NCI-H526 treated with DMSO at 0.1 percent for 48 hours (cell line): Measurements from ENCODE around the gene CEP72.
"Not testable (repeated sequence)": the region's sequence is repeated elsewhere in the genome, so short reads cannot be mapped to it uniquely, and the experiment has no call there.

Experiments
- DNase-seq: peaks from one replicate; lab custom pipeline; 2025; lab: John Stamatoyannopoulos, UW

Gene CEP72

GRCh38 chr5:598564-598890 is 13.6 kb upstream of the CEP72 start:
- no peak for DNase-seq

- peak; percentile 26 for DNase-seq
Observed at GRCh38 chr5:600886-601541, 11.1 kb upstream of the CEP72 start.

- DNase-seq, result no peak
Observed at GRCh38 chr5:601771-602465, 10.2 kb upstream of the CEP72 start.

- no peak for DNase-seq
Observed at GRCh38 chr5:602466-603035, 9.6 kb upstream of the CEP72 start.

GRCh38 chr5:603081-603998 is 8.8 kb upstream of the CEP72 start:
- DNase-seq, result no peak

GRCh38 chr5:604391-604831 is 7.7 kb upstream of the CEP72 start:
- no peak for DNase-seq

- not testable (repeated sequence) for DNase-seq
Observed at GRCh38 chr5:605090-605489, 7.0 kb upstream of the CEP72 start.

GRCh38 chr5:606061-606460 is 6.1 kb upstream of the CEP72 start:
- DNase-seq, result no peak

GRCh38 chr5:606526-607399 is 5.4 kb upstream of the CEP72 start:
- no peak for DNase-seq

GRCh38 chr5:607541-608428 is 4.4 kb upstream of the CEP72 start:
- no peak for DNase-seq

- DNase-seq, result no peak
Observed at GRCh38 chr5:608429-609370, 3.4 kb upstream of the CEP72 start.

GRCh38 chr5:609506-609905 is 2.6 kb upstream of the CEP72 start:
- no peak for DNase-seq

GRCh38 chr5:610011-610743 is 2.0 kb upstream of the CEP72 start:
- DNase-seq, result no peak

GRCh38 chr5:610744-611730 is 1.1 kb upstream of the CEP72 start:
- no peak for DNase-seq

- no peak for DNase-seq
Observed at GRCh38 chr5:612498-613424, 621 bp downstream of the CEP72 start.

- no peak for DNase-seq
Observed at GRCh38 chr5:616484-617039, 4.4 kb downstream of the CEP72 start.
